Common myeloid progenitor, CD34-positive (primary cell): Measurements from ENCODE around the gene APRT.

Experiments
- CTCF ChIA-PET: fragments of 350-600 bp; sonication (Branson Sonifier 250); formaldehyde crosslinking; loops from one replicate; lab custom pipeline; 2021; ENCODE audit warnings: antibody characterized with exemption; lab: Charles Lee
- POLR2A ChIA-PET: fragments of 350-600 bp; sonication (Branson Sonifier 250); formaldehyde crosslinking; loops from one replicate; lab custom pipeline; 2021; ENCODE audit warnings: antibody characterized with exemption; lab: Charles Lee
- DNase-seq, 3 donors: peaks; one replicate each; pipeline versions ENCODE4 v3.0.0 to v3.0.0-alpha.2; 2013
- H3K27ac ChIP-seq, 2 experiments: 1 replicate in 1 of 2; 2 replicates in 1 of 2; pipeline ENCODE4 v1.7.0; 2013; ENCODE audit warnings: inconsistent platforms in 2 of 2, low read length in 2 of 2, mild to moderate bottlenecking in 2 of 2, low read depth in 1 of 2, moderate library complexity in 1 of 2; ENCODE audit not compliant: severe bottlenecking in 2 of 2, insufficient read depth in 1 of 2, poor library complexity in 1 of 2
- H3K27me3 ChIP-seq, 5 experiments: replicated peaks in 2 of 5; 1 replicate in 3 of 5; 2 replicates in 2 of 5; pipeline versions ENCODE4 v1.6.1 to v1.7.0; 2013; ENCODE audit warnings: low read length in 4 of 5, mild to moderate bottlenecking in 2 of 5, moderate library complexity in 2 of 5, inconsistent platforms in 1 of 5; ENCODE audit not compliant: insufficient read depth in 5 of 5, control insufficient read depth in 4 of 5
- H3K36me3 ChIP-seq, 4 experiments: 1 replicate in 2 of 4; 2 replicates in 2 of 4; pipeline versions ENCODE4 v1.6.1 to v1.7.0; 2013; ENCODE audit warnings: low read length in 3 of 4, control low read depth in 1 of 4, mild to moderate bottlenecking in 1 of 4; ENCODE audit not compliant: control insufficient read depth in 4 of 4, insufficient read depth in 4 of 4
- H3K4me1 ChIP-seq, 4 experiments: 1 replicate in 3 of 4; 2 replicates in 1 of 4; pipeline versions ENCODE4 v1.6.1 to v1.7.1; 2013; ENCODE audit warnings: low read length in 3 of 4, mild to moderate bottlenecking in 3 of 4, control low read depth in 1 of 4, inconsistent platforms in 1 of 4, moderate library complexity in 1 of 4; ENCODE audit not compliant: control insufficient read depth in 4 of 4, insufficient read depth in 4 of 4; ENCODE audit errors: control extremely low read depth in 1 of 4
- H3K4me3 ChIP-seq, 7 experiments: 1 replicate in 4 of 7; 2 replicates in 3 of 7; pipeline versions ENCODE4 v1.5.1 to v1.7.0; 2013; ENCODE audit warnings: mild to moderate bottlenecking in 7 of 7, low read length in 6 of 7, moderate library complexity in 6 of 7, inconsistent platforms in 2 of 7, low read depth in 2 of 7, control low read depth in 1 of 7; ENCODE audit not compliant: insufficient read depth in 4 of 7, control insufficient read depth in 1 of 7; ENCODE audit errors: extremely low read depth in 1 of 7
- H3K9me3 ChIP-seq, 5 experiments: 1 replicate in 4 of 5; 2 replicates in 1 of 5; pipeline versions ENCODE4 v1.6.1 to v1.7.1; 2013; ENCODE audit warnings: low read length in 4 of 5, mild to moderate bottlenecking in 2 of 5, inconsistent platforms in 1 of 5, low read depth in 1 of 5, moderate library complexity in 1 of 5; ENCODE audit not compliant: control insufficient read depth in 4 of 5, insufficient read depth in 2 of 5; ENCODE audit errors: control extremely low read depth in 1 of 5
- WGBS: methylation state at CpG from one replicate; pipeline ENCODE4 v1.1.5; 2013; ENCODE audit not compliant: insufficient coverage; 5-methylcytosine and 5-hydroxymethylcytosine counted together

APRT gene

DNA sequence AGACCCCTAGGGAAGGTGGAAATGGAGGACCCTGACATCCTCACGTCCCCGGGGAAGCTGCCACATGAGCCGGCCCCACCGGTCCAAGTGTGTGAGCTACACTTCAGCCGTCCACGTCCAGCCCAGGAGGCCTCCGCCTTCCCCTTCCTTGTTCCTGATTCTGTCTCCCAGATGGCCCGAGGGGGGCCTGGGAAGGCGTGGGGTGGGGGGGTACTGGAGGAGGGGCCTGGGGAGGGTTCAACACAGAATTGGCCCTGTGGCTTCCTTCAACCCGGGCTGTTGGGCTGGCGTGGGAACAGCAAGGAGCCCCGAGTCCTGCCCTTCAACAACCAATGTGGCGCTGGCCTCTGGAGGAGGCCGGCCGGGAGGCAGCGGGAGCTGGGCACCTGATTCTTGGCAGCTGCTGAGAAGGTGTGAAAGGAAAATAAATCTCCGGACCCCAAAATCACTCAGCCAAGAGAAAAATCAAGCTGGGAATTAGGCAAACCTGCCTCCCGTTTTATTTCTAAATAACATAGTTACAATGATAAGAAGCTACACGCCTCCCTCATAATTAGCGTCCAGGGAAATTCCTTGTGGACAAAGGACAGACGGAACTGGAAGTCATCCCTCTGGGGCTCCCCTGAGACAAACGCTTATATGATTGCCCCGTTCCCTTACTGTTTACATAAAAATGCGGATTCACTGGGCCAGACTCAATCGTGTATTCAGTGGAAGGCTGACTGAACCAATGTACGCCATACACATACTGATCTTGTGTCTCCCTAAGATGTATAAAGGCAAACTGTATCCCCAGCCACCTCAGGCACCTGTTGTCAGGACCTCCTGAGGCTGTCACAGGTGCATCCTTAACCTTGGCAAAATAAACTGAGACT, 1.8 kb upstream of the APRT start:
- peak overlapping the region in 1 of 2 experiments; percentile 81 for H3K27ac ChIP-seq
- no peak for DNase-seq
- H3K27me3 ChIP-seq, result no peaks in the 10 kb centered on the region
- H3K4me3 ChIP-seq, result no peak overlapping the region
- H3K4me1 ChIP-seq, result peaks cover 0 to 42% (median 35%) of the 10 kb centered on the region in 4 experiments
- WGBS, result 95% methylated on average over 20 of the region's 26 CpGs
- H3K9me3 ChIP-seq, result no peaks in the 10 kb centered on the region
- H3K36me3 ChIP-seq, result peaks cover 0 to 18% (median 10%) of the 10 kb centered on the region in 4 experiments
- ChIA-PET CTCF (interaction anchor here (0.8 to 5.7 kb wide), 9 partner anchors 13 to 356 kb away, joined by 3 to 39 read pairs (median 5); partner anchors contain the start of genes GALNS and TRAPPC2L), POLR2A (no interaction called here)

GRCh38 chr16:88812513-88813268, 963 bp upstream of the APRT start:
- Histone ChIP-seq H3K9me3 (no peaks in the 10 kb centered on the region), H3K4me3 (peak overlapping the region; percentile 44 to 85 (median 77)), H3K27me3 (no peaks in the 10 kb centered on the region), H3K27ac (peak overlapping the region in 1 of 2 experiments; percentile 81), H3K4me1 (peaks cover 0 to 42% (median 35%) of the 10 kb centered on the region in 4 experiments), H3K36me3 (peaks cover 0 to 26% (median 15%) of the 10 kb centered on the region in 4 experiments)
- CTCF ChIA-PET, result interaction anchor here (0.8 to 3.2 kb wide), 10 partner anchors 12 to 405 kb away, joined by 3 to 19 read pairs (median 4); partner anchors contain the start of genes GALNS, TRAPPC2L and ZNF778
- POLR2A ChIA-PET, result interaction anchor here (1.1 to 1.4 kb wide), 2 partner anchors 10 to 13 kb away, joined by 4 to 5 read pairs; no protein-coding TSS in a partner anchor
- peak in 2 of 3 donors; percentile 35 to 40 for DNase-seq
- 57% methylated on average over 37 of the region's 37 CpGs for WGBS

DNA sequence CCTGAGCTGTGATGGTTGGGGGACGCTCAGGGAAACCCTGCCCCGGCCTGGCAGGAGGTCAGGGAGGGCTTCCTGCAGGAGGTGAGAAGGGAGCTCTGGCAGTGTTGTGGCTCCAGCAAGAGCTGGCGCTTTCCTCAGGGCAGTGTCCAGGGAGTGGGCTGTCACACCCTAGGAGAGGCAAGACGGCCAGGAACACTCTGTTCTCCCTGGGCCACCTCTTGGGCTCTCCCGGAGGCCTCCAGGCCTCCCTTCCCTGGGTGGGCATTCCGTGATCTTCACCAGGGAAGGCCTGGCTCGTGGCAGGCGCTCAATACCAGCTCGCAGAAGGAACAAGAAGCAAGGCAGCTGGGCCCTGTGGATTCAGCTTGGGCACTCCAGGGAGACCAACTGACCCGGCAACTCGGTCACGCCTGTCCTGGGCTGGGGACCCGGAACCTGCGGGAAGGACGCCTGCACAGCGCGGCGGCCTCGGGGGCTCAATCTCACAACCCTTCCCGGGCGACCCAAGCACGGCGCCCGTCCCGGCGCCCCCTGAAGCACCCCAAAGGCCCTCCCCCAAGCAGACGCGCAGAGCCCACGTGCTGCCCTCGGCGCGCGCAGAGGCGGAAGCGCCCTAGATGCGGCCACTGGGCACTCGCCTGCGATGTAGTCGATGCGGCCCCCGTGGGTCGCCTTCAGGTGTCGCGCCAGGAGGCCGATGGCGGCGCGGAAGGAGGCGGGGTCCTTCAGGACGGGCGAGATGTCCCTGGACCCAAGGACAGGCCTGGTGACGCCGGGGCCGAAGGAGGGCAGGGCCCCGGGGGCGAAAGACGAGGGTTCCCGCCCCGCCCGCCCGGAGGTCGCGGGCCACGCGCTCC, 588 bp downstream of the APRT start:
- CTCF ChIA-PET, result interaction anchor here (0.9 to 3.2 kb wide), 12 partner anchors 10 to 406 kb away, joined by 3 to 11 read pairs (median 4); partner anchors contain the start of gene ZNF778
- WGBS, result 3% methylated on average over 58 of the region's 65 CpGs

DNA sequence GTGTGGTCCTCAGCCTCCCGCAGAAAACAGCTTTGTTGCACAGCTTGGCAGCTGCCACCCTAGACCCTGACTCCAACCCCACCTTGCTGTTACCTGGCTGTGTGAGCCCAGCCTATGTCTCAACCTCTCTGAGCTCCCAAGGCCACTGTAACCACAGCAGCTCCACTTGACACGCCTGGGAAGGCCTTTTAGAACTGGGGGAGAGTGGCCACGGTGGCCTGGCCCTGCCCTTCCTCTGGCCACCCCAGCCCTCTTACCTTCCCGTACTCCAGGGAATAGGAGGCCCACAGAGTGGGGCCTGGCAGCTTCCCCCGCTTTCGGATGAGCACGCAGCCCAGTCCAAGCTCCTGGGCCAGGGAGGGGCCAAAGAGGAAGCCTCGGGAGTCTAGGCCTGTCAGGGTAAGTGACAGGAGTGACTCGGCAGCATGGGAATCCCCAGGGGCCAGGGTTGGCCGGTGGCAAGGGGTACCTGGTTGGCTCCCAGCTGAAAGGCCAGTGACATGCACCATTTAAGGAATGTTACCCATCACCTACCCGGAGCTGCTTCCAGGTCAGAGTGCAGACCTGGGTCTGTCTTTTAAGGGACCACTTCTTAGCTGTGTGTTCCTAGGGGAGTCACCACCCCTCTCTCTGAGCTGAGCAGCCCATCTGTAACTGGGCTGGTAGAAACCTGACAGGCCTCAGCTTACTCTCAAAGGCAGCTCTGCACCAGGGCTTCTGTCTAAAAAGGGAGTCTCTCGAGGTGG, 1.4 kb downstream of the APRT start:
- Histone ChIP-seq H3K27me3 (no peaks in the 10 kb centered on the region), H3K9me3 (no peaks in the 10 kb centered on the region), H3K27ac (peak overlapping the region; percentile 53 to 81), H3K4me1 (peaks cover 0 to 55% (median 32%) of the 10 kb centered on the region in 4 experiments), H3K4me3 (peak overlapping the region; percentile 49 to 85 (median 77)), H3K36me3 (peaks cover 0 to 50% (median 31%) of the 10 kb centered on the region in 4 experiments)
- ChIA-PET POLR2A (interaction anchor here (0.5 to 1.3 kb wide), 9 partner anchors 10 to 694 kb away, joined by 3 to 6 read pairs (median 4); partner anchors contain the start of genes PIEZO1 and ZNF778), CTCF (interaction anchor here (0.6 to 2.1 kb wide), 14 partner anchors 9 to 75 kb away, joined by 3 to 11 read pairs (median 3); no protein-coding TSS in a partner anchor)
- peak in 1 of 3 donors; percentile 37 for DNase-seq
- 53% methylated on average over 9 of the region's 12 CpGs for WGBS

More for the DNA sequence above, 588 bp downstream of the APRT start:
- DNase-seq, result peak in 2 of 3 donors; percentile 73 to 74
- peaks cover 0 to 47% (median 34%) of the 10 kb centered on the region in 4 experiments for H3K4me1 ChIP-seq
- peak overlapping the region; percentile 49 to 85 (median 77) for H3K4me3 ChIP-seq
- peak overlapping the region; percentile 53 to 81 for H3K27ac ChIP-seq
- no peaks in the 10 kb centered on the region for H3K9me3 ChIP-seq
- POLR2A ChIA-PET, result interaction anchor here (0.6 to 1.4 kb wide), 8 partner anchors 8 to 407 kb away, joined by 3 to 6 read pairs (median 4); partner anchors contain the start of gene ZNF778
- H3K27me3 ChIP-seq, result no peaks in the 10 kb centered on the region
- H3K36me3 ChIP-seq, result peaks cover 0 to 42% (median 29%) of the 10 kb centered on the region in 4 experiments

DNA sequence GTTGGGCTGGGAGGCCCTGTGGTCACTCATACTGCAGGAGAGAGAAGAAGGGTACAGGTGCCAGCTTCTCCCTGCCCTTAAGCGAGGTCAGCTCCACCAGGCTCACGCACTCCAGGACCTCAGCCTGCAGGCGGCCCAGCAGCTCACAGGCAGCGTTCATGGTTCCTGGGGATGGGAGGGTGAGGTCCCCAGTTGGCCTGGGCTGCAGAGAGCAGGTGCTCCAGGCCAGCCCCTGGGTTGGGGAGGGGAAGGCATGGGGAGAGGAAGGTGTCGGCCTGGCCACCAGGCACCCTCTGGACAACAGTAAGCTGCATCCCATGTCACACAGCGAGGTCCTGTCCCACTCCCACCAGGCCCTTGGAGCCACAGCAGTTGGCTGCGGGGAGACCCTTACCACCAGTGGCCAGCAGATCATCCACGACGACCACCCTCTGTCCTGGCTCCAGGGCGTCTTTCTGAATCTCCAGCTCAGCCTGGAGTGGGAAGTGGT, 2.0 kb downstream of the APRT start:
- H3K9me3 ChIP-seq, result no peaks in the 10 kb centered on the region
- DNase-seq, result no peak
- no peaks in the 10 kb centered on the region for H3K27me3 ChIP-seq
- H3K27ac ChIP-seq, result peak overlapping the region in 1 of 2 experiments; percentile 81
- ChIA-PET POLR2A (interaction anchor here (0.5 to 1.2 kb wide), 6 partner anchors 16 to 694 kb away, joined by 3 to 6 read pairs (median 4); partner anchors contain the start of genes PIEZO1 and ZNF778), CTCF (interaction anchor here (0.6 to 2.1 kb wide), 13 partner anchors 9 to 74 kb away, joined by 3 to 11 read pairs (median 4); no protein-coding TSS in a partner anchor)
- H3K36me3 ChIP-seq, result peaks cover 0 to 56% (median 31%) of the 10 kb centered on the region in 4 experiments
- 95% methylated on average over 7 of the region's 10 CpGs for WGBS
- H3K4me3 ChIP-seq, result peak overlapping the region in 3 of 7 experiments; percentile 77 to 82 (median 79)
- peaks cover 0 to 61% (median 38%) of the 10 kb centered on the region in 4 experiments for H3K4me1 ChIP-seq
